Esophagus squamous epithelium (tissue), 5 donors: Measurements from ENCODE around the gene MRRF. TPM values are rescaled to one million over a fixed set of nuclear protein-coding genes. Genes with fewer than 3 reads are reported as not detected.
A peak's percentile ranks its signal among the peaks of the same experiment; 100 is the strongest.

Source experiments
- DNase-seq: peaks from one replicate; lab custom pipeline; 2025; lab: John Stamatoyannopoulos, UW
- H3K27ac ChIP-seq, 4 donors: fragments of 200-600 bp; sonication (generic); one replicate each; pipeline ENCODE4 v1.5.1; 2016 to 2019; ENCODE audit warnings: mild to moderate bottlenecking in 1 of 4
- H3K27me3 ChIP-seq, 4 donors: fragments of 200-600 bp; sonication (generic); 1 replicate in 3 of 4; 2 replicates in 1 of 4; pipeline versions ENCODE4 v1.5.1 to v1.6.0; 2017 to 2021; ENCODE audit warnings: antibody characterized with exemption in 1 of 4
- H3K36me3 ChIP-seq, 3 donors: fragments of 200-600 bp; sonication (generic); one replicate each; pipeline ENCODE4 v1.5.1; 2016 to 2019
- H3K4me1 ChIP-seq, 3 donors: fragments of 200-600 bp; sonication (generic); one replicate each; pipeline ENCODE4 v1.5.1; 2017 to 2019
- H3K4me3 ChIP-seq, 4 donors: fragments of 200-600 bp; sonication (generic); 1 replicate in 3 of 4; 2 replicates in 1 of 4; pipeline ENCODE4 v1.5.1; 2016 to 2019; ENCODE audit warnings: mild to moderate bottlenecking in 2 of 4, moderate library complexity in 1 of 4
- H3K9me3 ChIP-seq, 3 donors: fragments of 200-600 bp; sonication (generic); one replicate each; pipeline ENCODE4 v1.5.1; 2016 to 2019
- POLR2A ChIP-seq, 4 donors: fragments of 450-650 bp; IDR thresholded peaks; one replicate each; pipeline ENCODE4 v1.6.1; 2017; ENCODE audit warnings: antibody characterized with exemption in 4 of 4, mild to moderate bottlenecking in 4 of 4, moderate library complexity in 3 of 4
- whole genome bisulfite sequencing, 2 donors: methylation state at CpG; one replicate each; pipeline ENCODE4 v1.1.5; 2018; 5-methylcytosine and 5-hydroxymethylcytosine counted together
- intact Hi-C: fragments of 100-400 bp; cut with DNase I; formaldehyde crosslinking; loops from one replicate; pipeline ENCODE4 v1.15.0; 2022
- total RNA-seq, 4 donors: library from RNA; depleted of rRNA; stranded (reverse); fragments of >200 nt; gene quantifications; one replicate each; pipeline ENCODE4 v1.1.0, GENCODE V29; 2016
- TF ChIP-seq, protein P1 (sequence below), 6 experiments: fragments of 450-650 bp in 4 of 6; fragments of 200-600 bp in 2 of 6; sonication (generic) in 2 of 6; IDR thresholded peaks; one replicate each; pipeline ENCODE4 v1.5.1; 2016 to 2019; ENCODE audit warnings: antibody characterized with exemption in 6 of 6, mild to moderate bottlenecking in 4 of 6, moderate library complexity in 4 of 6
- donor health status: DM: yes; HTN: yes; CAD: no.

Gene MRRF
- total RNA-seq, 4 donors from 2014 or later: 23.9 to 48.6 (median 40.4) TPM

DNA sequence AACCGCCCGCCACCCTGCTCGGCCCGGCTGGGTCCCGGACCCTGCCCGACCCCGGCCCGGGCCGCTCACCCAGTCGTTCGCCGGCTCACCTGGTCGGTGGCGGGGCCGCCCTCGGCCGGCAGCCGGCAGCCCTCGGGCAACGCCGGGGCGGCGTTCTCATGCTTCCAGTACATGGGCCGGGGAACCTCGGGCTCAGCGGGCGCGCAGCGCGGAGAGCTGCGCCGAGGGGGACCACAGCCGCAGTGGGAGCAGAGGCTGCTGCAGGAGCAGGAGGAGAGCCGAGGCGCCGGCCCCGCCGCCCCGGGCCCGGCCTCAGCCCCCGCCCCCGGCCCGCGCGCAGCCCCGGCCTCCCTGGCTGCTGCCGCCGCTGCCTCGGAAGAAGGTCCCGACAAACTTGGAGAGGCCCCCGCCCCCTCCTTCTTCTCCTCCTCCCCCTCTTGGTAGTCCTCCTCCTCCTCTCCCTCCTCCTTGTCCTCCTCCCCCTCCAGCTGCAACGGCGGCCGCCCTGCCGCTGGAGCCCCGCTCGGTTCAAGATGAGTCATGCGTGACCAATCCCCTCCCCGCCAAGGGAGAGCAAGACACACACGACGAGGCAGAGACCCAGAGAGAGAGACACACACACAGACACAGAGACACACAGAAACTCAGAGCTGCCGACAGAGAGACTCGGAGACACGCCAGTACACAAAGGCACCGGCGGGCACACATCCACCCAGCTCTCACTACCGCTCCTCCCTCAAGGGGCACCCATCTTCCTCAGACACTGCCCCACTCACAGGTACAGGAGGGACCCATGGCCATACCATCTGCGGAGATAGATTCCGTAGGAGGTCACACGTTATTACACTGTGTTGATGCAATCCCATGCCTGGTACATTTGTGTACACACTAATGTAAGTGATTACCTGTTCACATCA lies 35.9 kb upstream of the MRRF start, which contains the start of gene LHX6:
LHX6 (minus strand) TSS at position 390 of the 917 bp plus-strand sequence; CDS start at position 173, 217 bp downstream.
- Histone ChIP-seq H3K4me1 (peaks cover 15 to 39% (median 27%) of the 10 kb centered on the region in 3 donors), H3K9me3 (no peaks in the 10 kb centered on the region), H3K4me3 (peak within 1 kb of the TSS; percentile 17 to 67 (median 44)), H3K27me3 (peaks cover 21 to 93% (median 41%) of the 10 kb centered on the region in 4 donors), H3K27ac (peak within 1 kb of the TSS in 2 of 4 donors; percentile 52 to 66), H3K36me3 (no peaks in the 10 kb centered on the region)
- no peak for TF ChIP-seq POLR2A (IDR thresholded peaks at IDR 0.05)
- TF ChIP-seq, protein P1, sequence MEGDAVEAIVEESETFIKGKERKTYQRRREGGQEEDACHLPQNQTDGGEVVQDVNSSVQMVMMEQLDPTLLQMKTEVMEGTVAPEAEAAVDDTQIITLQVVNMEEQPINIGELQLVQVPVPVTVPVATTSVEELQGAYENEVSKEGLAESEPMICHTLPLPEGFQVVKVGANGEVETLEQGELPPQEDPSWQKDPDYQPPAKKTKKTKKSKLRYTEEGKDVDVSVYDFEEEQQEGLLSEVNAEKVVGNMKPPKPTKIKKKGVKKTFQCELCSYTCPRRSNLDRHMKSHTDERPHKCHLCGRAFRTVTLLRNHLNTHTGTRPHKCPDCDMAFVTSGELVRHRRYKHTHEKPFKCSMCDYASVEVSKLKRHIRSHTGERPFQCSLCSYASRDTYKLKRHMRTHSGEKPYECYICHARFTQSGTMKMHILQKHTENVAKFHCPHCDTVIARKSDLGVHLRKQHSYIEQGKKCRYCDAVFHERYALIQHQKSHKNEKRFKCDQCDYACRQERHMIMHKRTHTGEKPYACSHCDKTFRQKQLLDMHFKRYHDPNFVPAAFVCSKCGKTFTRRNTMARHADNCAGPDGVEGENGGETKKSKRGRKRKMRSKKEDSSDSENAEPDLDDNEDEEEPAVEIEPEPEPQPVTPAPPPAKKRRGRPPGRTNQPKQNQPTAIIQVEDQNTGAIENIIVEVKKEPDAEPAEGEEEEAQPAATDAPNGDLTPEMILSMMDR (IDR thresholded peaks at IDR 0.05): no peak
- no peak for DNase-seq
- intact Hi-C loops: no loop called here
- WGBS, 2 donors: 43 to 64% methylated on average over 5 to 8 of the region's 70 CpGs

DNA sequence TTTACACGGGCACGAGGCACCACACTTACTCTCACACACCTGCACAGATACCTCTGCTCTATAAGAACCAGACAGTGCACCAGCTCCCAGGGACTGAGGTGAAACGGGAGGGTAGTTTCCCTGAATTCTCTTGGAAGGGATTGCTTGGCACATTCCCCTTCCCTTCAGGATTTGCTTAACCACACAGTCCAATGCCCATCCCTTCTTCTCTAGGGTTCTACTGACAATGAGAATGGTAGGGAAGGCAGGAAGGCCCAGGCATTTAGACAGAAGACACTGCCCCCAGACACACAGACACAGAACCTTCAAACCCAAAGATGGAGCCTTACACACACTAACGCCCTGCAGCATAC lies 35.2 kb upstream of the MRRF start:
- H3K27ac ChIP-seq: no peak overlapping the region
- TF ChIP-seq POLR2A (IDR thresholded peaks at IDR 0.05): no peak
- TF ChIP-seq, protein P1 (IDR thresholded peaks at IDR 0.05): no peak
- intact Hi-C loops: no loop called here

DNA sequence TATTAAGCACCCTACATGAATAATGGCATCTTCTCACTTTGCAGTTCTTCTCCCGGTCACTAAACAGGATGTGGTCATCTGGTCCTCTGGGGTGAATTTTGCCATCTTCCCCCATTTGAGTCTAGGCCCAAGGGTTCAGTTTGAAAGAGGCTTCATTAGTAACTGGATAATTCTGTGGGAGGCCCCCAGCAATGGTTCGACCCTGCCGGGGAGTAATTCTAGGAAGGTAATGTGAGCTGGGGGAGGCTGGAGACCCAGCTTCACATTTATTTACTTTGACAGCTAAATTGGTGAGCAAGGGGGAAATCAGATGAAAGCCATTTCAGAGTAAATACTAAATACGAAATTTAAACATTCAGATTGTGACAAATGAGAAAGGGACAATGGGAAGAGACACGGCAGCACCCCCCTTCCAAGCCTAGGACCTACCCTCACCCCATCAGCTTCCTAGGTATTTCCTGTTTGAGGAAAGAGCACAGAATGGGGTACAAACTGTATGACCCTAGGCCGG lies 31.8 kb upstream of the MRRF start:
- Histone ChIP-seq H3K36me3 (peaks cover 0 to under 1% (median 0%) of the 10 kb centered on the region in 3 donors), H3K4me1 (peaks cover 5 to 16% (median 12%) of the 10 kb centered on the region in 3 donors), H3K27me3 (peaks cover 7 to 53% (median 16%) of the 10 kb centered on the region in 4 donors), H3K9me3 (no peaks in the 10 kb centered on the region), H3K4me3 (no peak overlapping the region), H3K27ac (no peak overlapping the region)
- TF ChIP-seq, protein P1 (IDR thresholded peaks at IDR 0.05): no peak
- TF ChIP-seq POLR2A (IDR thresholded peaks at IDR 0.05): no peak
- intact Hi-C loops: no loop called here
- no peak for DNase-seq
- WGBS, 2 donors: 69 to 76% methylated on average over 6 of the region's 6 CpGs

More for the DNA sequence above, 35.2 kb upstream of the MRRF start:
- Histone ChIP-seq H3K4me1 (peaks cover 15 to 39% (median 27%) of the 10 kb centered on the region in 3 donors), H3K27me3 (peaks cover 21 to 87% (median 41%) of the 10 kb centered on the region in 4 donors), H3K36me3 (no peaks in the 10 kb centered on the region), H3K9me3 (no peaks in the 10 kb centered on the region), H3K4me3 (no peak overlapping the region)
- no peak for DNase-seq
- 25 to 52% methylated on average over 4 of the region's 4 CpGs for WGBS, 2 donors

DNA sequence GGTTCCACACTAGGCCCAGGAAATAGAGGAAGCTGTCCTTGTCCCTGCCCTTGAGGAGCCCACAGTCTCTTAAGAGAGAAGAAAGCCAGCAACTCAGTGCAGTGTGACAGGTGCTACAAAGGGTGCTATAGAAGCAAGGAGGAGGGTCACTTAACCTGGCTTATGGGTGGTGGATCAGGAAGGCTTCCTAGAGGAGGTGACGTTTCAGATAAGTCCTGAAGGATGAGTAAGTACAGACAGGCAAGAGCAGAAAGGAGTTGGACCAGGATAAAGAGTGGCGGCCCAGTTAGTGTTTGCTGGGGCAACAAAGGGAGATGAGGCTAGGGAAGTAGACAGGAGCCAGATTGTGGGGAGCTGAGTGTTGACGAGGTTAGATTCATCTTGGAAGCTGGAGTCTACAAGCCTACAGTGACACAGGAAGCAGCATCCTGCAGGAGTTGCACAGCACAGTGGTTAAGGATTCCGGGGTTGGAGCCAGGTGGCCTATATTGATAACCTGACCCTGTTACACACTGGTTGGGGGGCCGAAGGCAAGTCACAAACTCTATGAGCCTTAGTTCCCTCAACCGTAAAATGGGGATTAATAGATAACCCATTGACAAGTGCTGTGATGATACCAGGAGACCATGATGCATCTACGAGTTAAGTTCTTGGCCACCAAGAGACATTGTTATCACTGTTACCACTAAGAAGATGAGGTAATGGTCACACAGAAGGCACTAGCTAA lies 30.5 kb upstream of the MRRF start:
- DNase-seq: no peak
- intact Hi-C loops: no loop called here
- TF ChIP-seq, protein P1 (IDR thresholded peaks at IDR 0.05): no peak
- no peak for TF ChIP-seq POLR2A (IDR thresholded peaks at IDR 0.05)
- Histone ChIP-seq H3K4me1 (peaks cover 0 to 2% (median 0%) of the 10 kb centered on the region in 3 donors), H3K9me3 (no peaks in the 10 kb centered on the region), H3K36me3 (peaks cover 0 to 13% (median 0%) of the 10 kb centered on the region in 3 donors), H3K27ac (no peak overlapping the region), H3K4me3 (no peak overlapping the region), H3K27me3 (peaks cover 0 to 40% (median 12%) of the 10 kb centered on the region in 4 donors)
- WGBS, 2 donors: 75 to 79% methylated on average over 6 to 7 of the region's 7 CpGs
